Liver (tissue), 9 donors: ENCODE measurements around the gene DLGAP4. TPM values are rescaled to one million over a fixed set of nuclear protein-coding genes. Genes with fewer than 3 reads are reported as not detected.

Experiments used
- DNase-seq: peaks from one replicate; pipeline ENCODE4 v3.0.0-alpha.2; 2017; ENCODE audit warnings: low spot score
- H3K27ac ChIP-seq, 2 donors: one replicate each; pipeline ENCODE4 v1.7.0; 2013; ENCODE audit warnings: inconsistent platforms in 2 of 2, low read length in 2 of 2, control low read depth in 1 of 2, low read depth in 1 of 2, mild to moderate bottlenecking in 1 of 2
- H3K27me3 ChIP-seq, 4 donors: one replicate each; pipeline versions ENCODE4 v1.6.1 to v1.7.0; 2013; ENCODE audit warnings: low read length in 3 of 4, inconsistent platforms in 1 of 4, mild to moderate bottlenecking in 1 of 4, moderate library complexity in 1 of 4; ENCODE audit not compliant: control insufficient read depth in 4 of 4, insufficient read depth in 4 of 4
- H3K36me3 ChIP-seq, 4 donors: one replicate each; pipeline versions ENCODE4 v1.6.1 to v1.7.0; 2013; ENCODE audit warnings: low read length in 3 of 4, mild to moderate bottlenecking in 3 of 4, low read depth in 1 of 4, moderate library complexity in 1 of 4; ENCODE audit not compliant: control insufficient read depth in 4 of 4, insufficient read depth in 3 of 4
- H3K4me1 ChIP-seq, 4 donors: one replicate each; pipeline versions ENCODE4 v1.6.1 to v1.7.0; 2013; ENCODE audit warnings: low read length in 3 of 4, mild to moderate bottlenecking in 3 of 4, moderate library complexity in 1 of 4; ENCODE audit not compliant: control insufficient read depth in 4 of 4, insufficient read depth in 4 of 4
- H3K4me3 ChIP-seq, 3 donors: one replicate each; pipeline versions ENCODE4 v1.6.1 to v1.7.0; 2013; ENCODE audit warnings: low read length in 3 of 3, control low read depth in 1 of 3, low read depth in 1 of 3, mild to moderate bottlenecking in 1 of 3
- H3K9ac ChIP-seq, 2 donors: one replicate each; pipeline ENCODE4 v1.7.0; 2013; ENCODE audit warnings: low read length in 2 of 2, mild to moderate bottlenecking in 2 of 2, moderate library complexity in 2 of 2, control low read depth in 1 of 2, low read depth in 1 of 2
- H3K9me3 ChIP-seq, 4 donors: one replicate each; pipeline versions ENCODE4 v1.6.1 to v1.7.0; 2013; ENCODE audit warnings: low read length in 3 of 4; ENCODE audit not compliant: control insufficient read depth in 4 of 4
- ATF3 ChIP-seq: IDR thresholded peaks from 2 replicates; pipeline ENCODE4 v1.6.1; 2016; ENCODE audit warnings: antibody characterized with exemption
- FOXA1 ChIP-seq: IDR thresholded peaks from 2 replicates; pipeline ENCODE4 v1.6.1; 2016; ENCODE audit warnings: antibody characterized with exemption
- FOXA2 ChIP-seq: IDR thresholded peaks from 2 replicates; pipeline ENCODE4 v1.6.1; 2016; ENCODE audit warnings: antibody characterized with exemption
- GABPA ChIP-seq, 2 donors: IDR thresholded peaks in 1 of 2; conservative IDR thresholded peaks in 1 of 2; 2 replicates each; pipeline ENCODE4 v1.6.1; 2016; ENCODE audit warnings: antibody characterized with exemption in 2 of 2, mild to moderate bottlenecking in 1 of 2, moderate library complexity in 1 of 2
- HNF4G ChIP-seq: IDR thresholded peaks from 2 replicates; pipeline ENCODE4 v1.6.1; 2016; ENCODE audit warnings: antibody characterized with exemption
- JUND ChIP-seq, 2 donors: IDR thresholded peaks; 2 replicates each; pipeline ENCODE4 v1.6.1; 2016; ENCODE audit warnings: antibody characterized with exemption in 2 of 2
- MAX ChIP-seq: IDR thresholded peaks from 2 replicates; pipeline ENCODE4 v1.6.1; 2016; ENCODE audit warnings: antibody characterized with exemption
- RAD21 ChIP-seq, 2 donors: IDR thresholded peaks; 2 replicates each; pipeline ENCODE4 v1.6.1; 2016; ENCODE audit warnings: antibody characterized with exemption in 2 of 2, mild to moderate bottlenecking in 2 of 2
- REST ChIP-seq: IDR thresholded peaks from 2 replicates; pipeline ENCODE4 v1.6.1; 2016; ENCODE audit warnings: antibody characterized with exemption, mild to moderate bottlenecking
- SP1 ChIP-seq: IDR thresholded peaks from 2 replicates; pipeline ENCODE4 v1.6.1; 2018; ENCODE audit warnings: antibody characterized with exemption, mild to moderate bottlenecking
- TAF1 ChIP-seq: conservative IDR thresholded peaks from 2 replicates; pipeline ENCODE4 v1.6.1; 2016; ENCODE audit warnings: antibody characterized with exemption, mild to moderate bottlenecking
- YY1 ChIP-seq: IDR thresholded peaks from 2 replicates; pipeline ENCODE4 v1.6.1; 2016; ENCODE audit warnings: antibody characterized with exemption, mild to moderate bottlenecking
- ZBTB33 ChIP-seq: IDR thresholded peaks from 2 replicates; pipeline ENCODE4 v1.6.1; 2016; ENCODE audit warnings: antibody characterized with exemption
- WGBS: extraction: QIAGEN DNeasy Blood & Tissue Kit; methylation state at CpG from one replicate; pipeline ENCODE4 v1.1.7; 2013; 5-methylcytosine and 5-hydroxymethylcytosine counted together
- polyA plus RNA-seq, 2 donors: library from polyadenylated mRNA; stranded (reverse) in 1 of 2; unstranded in 1 of 2; fragments of 200-250 nt in 1 of 2; fragments of >200 nt in 1 of 2; fragmentation: Nextera tagmentation in 1 of 2; extraction: Ambion mirVana in 1 of 2; gene quantifications; one replicate each; pipeline versions ENCODE4 v1.2.1 to v1.2.3, GENCODE V29; 2013 to 2015
- total RNA-seq, 2 donors: library from RNA; depleted of rRNA; stranded (reverse); fragments of >200 nt; gene quantifications; one replicate each; pipeline ENCODE4 v1.2.3, GENCODE V29; 2014
- donor health status: healthy.
- donor health status: healthy.
- donor health status: healthy.
- donor health status: healthy.
- donor health status: healthy.

The DLGAP4 gene
- total and polyA plus RNA-seq, 4 donors = 2.9 to 18.7 (median 11.2) TPM

GRCh38 chr20:36310215-36310981 is 4.3 kb downstream of the DLGAP4 start:
- Histone ChIP-seq H3K9ac (no peak overlapping the region), H3K4me1 (peaks cover 0 to 10% (median 5%) of the 10 kb centered on the region in 4 donors), H3K4me3 (no peak overlapping the region), H3K36me3 (no peaks in the 10 kb centered on the region), H3K9me3 (no peaks in the 10 kb centered on the region), H3K27ac (no peak overlapping the region), H3K27me3 (peaks cover 0 to 14% (median 5%) of the 10 kb centered on the region in 4 donors)
- no peak for DNase-seq
- TF ChIP-seq HNF4G = no peak
- TF ChIP-seq ATF3 = no peak
- no peak for TF ChIP-seq JUND (IDR thresholded peaks at IDR 0.05)
- WGBS = 66% methylated on average over 8 of the region's 8 CpGs

- no peak for DNase-seq
- no peak for TF ChIP-seq SP1
- no peak for TF ChIP-seq JUND (IDR thresholded peaks at IDR 0.05)
- TF ChIP-seq TAF1 = no peak
- TF ChIP-seq FOXA1 = no peak
- TF ChIP-seq ZBTB33 = no peak
- TF ChIP-seq GABPA (IDR thresholded peaks at IDR 0.05 in 1 of 2, conservative IDR thresholded peaks at IDR 0.05 in 1 of 2) = no peak
- Histone ChIP-seq H3K9me3 (no peaks in the 10 kb centered on the region), H3K36me3 (no peaks in the 10 kb centered on the region), H3K9ac (no peak overlapping the region), H3K4me1 (peaks cover 0 to 8% (median 5%) of the 10 kb centered on the region in 4 donors), H3K4me3 (no peak overlapping the region), H3K27me3 (peaks cover 0 to 14% (median 4%) of the 10 kb centered on the region in 4 donors), H3K27ac (no peak overlapping the region)
- WGBS = 63% methylated on average over 17 of the region's 17 CpGs
These were observed 5.2 kb downstream of the DLGAP4 start for GRCh38 chr20:36311141-36311853.

GRCh38 chr20:36311854-36312723 is 6.0 kb downstream of the DLGAP4 start:
- peaks cover 0 to 14% (median 4%) of the 10 kb centered on the region in 4 donors for H3K27me3 ChIP-seq
- H3K9me3 ChIP-seq = no peaks in the 10 kb centered on the region
- WGBS = 73% methylated on average over 22 of the region's 22 CpGs
- peaks cover 0 to under 1% (median 0%) of the 10 kb centered on the region in 4 donors for H3K4me1 ChIP-seq
- H3K9ac ChIP-seq = no peak overlapping the region
- DNase-seq = no peak
- no peak overlapping the region for H3K4me3 ChIP-seq
- no peaks in the 10 kb centered on the region for H3K36me3 ChIP-seq
- H3K27ac ChIP-seq = no peak overlapping the region
- TF ChIP-seq REST (no peak), TAF1 (no peak), FOXA1 (no peak), JUND (IDR thresholded peaks at IDR 0.05) (no peak), RAD21 (IDR thresholded peaks at IDR 0.05) (no peak), ZBTB33 (no peak), HNF4G (no peak), YY1 (no peak), MAX (no peak), FOXA2 (no peak), SP1 (no peak)
